DND-41 (cell line): ENCODE results near the gene EIF1AD.

ENCODE experiments used
- EZH2 ChIP-seq: IDR thresholded peaks from 3 replicates; pipeline ENCODE4 v1.6.1; 2012; ENCODE audit warnings: borderline replicate concordance, low read depth, mild to moderate bottlenecking, moderate library complexity, low read length, inconsistent platforms; ENCODE audit not compliant: severe bottlenecking
- TF ChIP-seq, protein P1 (sequence below): IDR thresholded peaks from 2 replicates; pipeline ENCODE4 v1.5.1; 2012; ENCODE audit warnings: borderline replicate concordance, low read length, moderate library complexity, mild to moderate bottlenecking; ENCODE audit not compliant: poor library complexity, severe bottlenecking; ENCODE audit errors: extremely low read depth

DNA sequence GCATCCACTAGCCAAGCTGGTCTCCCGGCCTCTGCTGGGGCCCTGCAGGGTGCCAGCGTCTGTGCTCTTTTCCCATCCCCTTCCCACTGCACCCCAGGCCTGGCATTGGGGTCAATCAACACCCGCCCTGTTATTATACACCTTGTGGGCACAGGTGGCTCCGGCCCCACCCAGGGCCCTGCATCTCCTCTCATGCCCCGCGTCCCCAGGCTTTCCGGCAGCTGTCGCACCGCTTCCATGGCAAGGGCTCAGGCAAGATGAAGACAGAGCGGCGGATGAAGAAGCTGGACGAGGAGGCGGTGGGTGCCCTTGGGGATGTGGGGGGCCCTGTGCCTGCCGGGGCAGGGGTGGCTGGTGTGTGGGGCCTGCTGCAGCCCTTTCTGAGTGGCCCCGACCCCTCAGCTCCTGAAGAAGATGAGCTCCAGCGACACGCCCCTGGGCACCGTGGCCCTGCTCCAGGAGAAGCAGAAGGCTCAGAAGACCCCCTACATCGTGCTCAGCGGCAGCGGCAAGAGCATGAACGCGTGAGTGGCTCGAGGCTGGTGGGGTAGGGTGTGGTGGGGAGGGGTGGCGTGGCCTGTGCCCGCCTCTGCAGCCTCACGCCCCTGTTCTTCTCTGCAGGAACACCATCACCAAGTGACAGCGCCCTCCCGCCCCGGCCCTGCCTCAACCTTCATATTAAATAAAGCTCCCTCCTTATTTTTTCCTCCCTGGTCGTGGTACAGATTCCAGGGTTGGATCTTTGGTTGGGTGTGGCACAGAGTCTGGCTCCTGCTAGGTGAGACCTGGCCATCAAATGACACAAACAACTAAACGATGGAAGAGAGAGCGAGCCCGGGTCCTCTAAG is 23.3 kb downstream of the EIF1AD start:
- TF ChIP-seq, protein P1, sequence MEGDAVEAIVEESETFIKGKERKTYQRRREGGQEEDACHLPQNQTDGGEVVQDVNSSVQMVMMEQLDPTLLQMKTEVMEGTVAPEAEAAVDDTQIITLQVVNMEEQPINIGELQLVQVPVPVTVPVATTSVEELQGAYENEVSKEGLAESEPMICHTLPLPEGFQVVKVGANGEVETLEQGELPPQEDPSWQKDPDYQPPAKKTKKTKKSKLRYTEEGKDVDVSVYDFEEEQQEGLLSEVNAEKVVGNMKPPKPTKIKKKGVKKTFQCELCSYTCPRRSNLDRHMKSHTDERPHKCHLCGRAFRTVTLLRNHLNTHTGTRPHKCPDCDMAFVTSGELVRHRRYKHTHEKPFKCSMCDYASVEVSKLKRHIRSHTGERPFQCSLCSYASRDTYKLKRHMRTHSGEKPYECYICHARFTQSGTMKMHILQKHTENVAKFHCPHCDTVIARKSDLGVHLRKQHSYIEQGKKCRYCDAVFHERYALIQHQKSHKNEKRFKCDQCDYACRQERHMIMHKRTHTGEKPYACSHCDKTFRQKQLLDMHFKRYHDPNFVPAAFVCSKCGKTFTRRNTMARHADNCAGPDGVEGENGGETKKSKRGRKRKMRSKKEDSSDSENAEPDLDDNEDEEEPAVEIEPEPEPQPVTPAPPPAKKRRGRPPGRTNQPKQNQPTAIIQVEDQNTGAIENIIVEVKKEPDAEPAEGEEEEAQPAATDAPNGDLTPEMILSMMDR: no peak
- no peak for TF ChIP-seq EZH2
